Measurements from ENCODE around the gene CLTA.

The CLTA gene

GRCh38 chr9:36207546-36208012, 16.9 kb downstream of the CLTA start:
- CTCF ChIA-PET: interaction anchor here (1.0 to 2.1 kb wide), 9 partner anchors 9 to 263 kb away, joined by 4 to 7 read pairs (median 5); partner anchors contain the start of gene CLTA
- H3K27ac ChIP-seq (ENCODE audit: insufficient read depth in 1 of 2, low read depth in 1 of 2, low read length in 2 of 2, poor library complexity in 1 of 2, severe bottlenecking in 2 of 2): peak overlapping the region; percentile 40 to 79

DNA sequence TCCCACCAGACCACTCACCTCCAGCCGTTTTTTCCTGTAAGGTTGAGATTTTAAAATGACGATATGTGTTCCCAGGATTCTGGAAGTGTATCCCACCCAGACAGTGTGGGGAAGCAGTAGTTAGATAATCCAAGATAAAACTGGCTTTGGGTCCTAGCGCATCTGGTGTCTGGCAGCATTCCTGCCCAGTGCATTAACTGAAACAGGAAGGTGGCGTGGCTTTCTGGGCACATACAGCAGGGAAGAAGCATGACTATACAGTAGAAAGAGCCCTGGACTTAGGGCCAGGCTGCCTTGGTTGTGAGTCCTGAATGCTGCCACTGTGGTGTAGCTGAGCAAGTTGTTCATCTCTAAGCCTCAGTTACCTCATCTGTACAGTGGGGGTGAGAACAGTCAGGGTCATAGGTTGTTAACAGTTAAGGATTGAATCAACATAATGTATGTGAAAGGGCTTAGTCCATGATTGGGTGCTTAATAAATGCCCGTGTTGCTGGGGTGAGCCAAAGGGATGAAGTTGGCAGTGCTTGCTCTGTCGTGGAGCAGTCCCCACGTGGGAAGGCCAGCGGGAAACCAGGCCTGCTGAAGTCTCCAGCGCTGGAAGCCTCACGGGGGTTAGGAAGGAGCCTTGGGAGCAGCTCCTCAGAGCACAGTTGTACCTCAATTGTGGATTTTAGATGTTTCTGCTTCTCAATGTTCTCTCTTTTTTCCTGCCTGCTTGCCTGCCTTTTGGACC, 18.0 kb downstream of the CLTA start:
- Histone ChIP-seq H3K27ac (ENCODE audit: insufficient read depth in 1 of 2, low read depth in 1 of 2, low read length in 2 of 2, poor library complexity in 1 of 2, severe bottlenecking in 2 of 2) (peak overlapping the region in 1 of 2 experiments; percentile 79), H3K4me3 (ENCODE audit: control insufficient read depth in 1 of 7, extremely low read depth in 1 of 7, insufficient read depth in 4 of 7, low read depth in 2 of 7, low read length in 6 of 7) (peak overlapping the region in 2 of 7 experiments; percentile 43 to 53), H3K27me3 (replicated peaks in 2 of 5; ENCODE audit: control insufficient read depth in 4 of 5, insufficient read depth in 5 of 5, low read length in 4 of 5) (no peaks in the 10 kb centered on the region), H3K4me1 (ENCODE audit: control extremely low read depth in 1 of 4, control insufficient read depth in 4 of 4, insufficient read depth in 4 of 4, low read length in 3 of 4) (peaks cover 0 to 43% (median 30%) of the 10 kb centered on the region in 4 experiments), H3K36me3 (ENCODE audit: control insufficient read depth in 4 of 4, insufficient read depth in 4 of 4, low read length in 3 of 4) (peaks cover 17 to 93% (median 61%) of the 10 kb centered on the region in 4 experiments), H3K9me3 (ENCODE audit: control extremely low read depth in 1 of 5, control insufficient read depth in 4 of 5, insufficient read depth in 2 of 5, low read depth in 1 of 5, low read length in 4 of 5) (no peaks in the 10 kb centered on the region)
- POLR2A ChIA-PET: no interaction called here
- 77% methylated on average over 8 of the region's 10 CpGs for WGBS (ENCODE audit: insufficient coverage)
- CTCF ChIA-PET: interaction anchor here (1.4 to 2.1 kb wide), 2 partner anchors 10 to 106 kb away, joined by 6 read pairs; no protein-coding TSS in a partner anchor
- no peak for DNase-seq

More at GRCh38 chr9:36207546-36208012, 16.9 kb downstream of the CLTA start:
- peaks cover 19 to 90% (median 59%) of the 10 kb centered on the region in 4 experiments for H3K36me3 ChIP-seq (ENCODE audit: control insufficient read depth in 4 of 4, insufficient read depth in 4 of 4, low read length in 3 of 4)
- H3K27me3 ChIP-seq (replicated peaks in 2 of 5; ENCODE audit: control insufficient read depth in 4 of 5, insufficient read depth in 5 of 5, low read length in 4 of 5): no peaks in the 10 kb centered on the region
- peak in 2 of 3 donors; percentile 41 to 59 for DNase-seq
- H3K4me3 ChIP-seq (ENCODE audit: control insufficient read depth in 1 of 7, extremely low read depth in 1 of 7, insufficient read depth in 4 of 7, low read depth in 2 of 7, low read length in 6 of 7): peak overlapping the region in 3 of 7 experiments; percentile 30 to 58 (median 43)
- H3K9me3 ChIP-seq (ENCODE audit: control extremely low read depth in 1 of 5, control insufficient read depth in 4 of 5, insufficient read depth in 2 of 5, low read depth in 1 of 5, low read length in 4 of 5): no peaks in the 10 kb centered on the region
- WGBS (ENCODE audit: insufficient coverage): no CpG with 5 or more reads among the region's 1 CpG
- H3K4me1 ChIP-seq (ENCODE audit: control extremely low read depth in 1 of 4, control insufficient read depth in 4 of 4, insufficient read depth in 4 of 4, low read length in 3 of 4): peaks cover 0 to 43% (median 30%) of the 10 kb centered on the region in 4 experiments
- POLR2A ChIA-PET: interaction anchor here (0.6 to 1.3 kb wide), 2 partner anchors 17 to 69 kb away, joined by 3 to 6 read pairs; partner anchors contain the start of gene CLTA

DNA sequence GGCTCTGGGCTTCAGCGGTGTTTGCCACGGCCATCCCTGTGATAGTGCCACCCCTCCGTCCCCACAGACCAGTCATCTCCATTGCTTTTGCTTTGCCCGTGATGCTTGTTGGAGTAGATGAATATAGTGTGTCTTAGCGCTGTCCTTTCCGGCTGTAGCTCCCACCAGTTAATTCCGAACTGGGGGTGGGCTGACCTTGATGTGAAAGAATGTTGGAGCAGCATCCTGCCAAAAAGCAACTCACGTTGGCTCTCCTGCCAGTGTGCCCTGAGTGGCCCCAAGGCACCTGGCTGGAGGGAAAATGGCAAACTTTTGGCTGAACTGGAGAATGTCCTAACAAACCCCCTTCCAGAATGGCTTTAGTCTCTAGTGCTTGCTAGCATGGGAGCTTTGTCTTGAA, 20.0 kb downstream of the CLTA start:
- H3K27ac ChIP-seq (ENCODE audit: insufficient read depth in 1 of 2, low read depth in 1 of 2, low read length in 2 of 2, poor library complexity in 1 of 2, severe bottlenecking in 2 of 2): no peak overlapping the region
- peaks cover 12 to 91% (median 47%) of the 10 kb centered on the region in 4 experiments for H3K36me3 ChIP-seq (ENCODE audit: control insufficient read depth in 4 of 4, insufficient read depth in 4 of 4, low read length in 3 of 4)
- H3K9me3 ChIP-seq (ENCODE audit: control extremely low read depth in 1 of 5, control insufficient read depth in 4 of 5, insufficient read depth in 2 of 5, low read depth in 1 of 5, low read length in 4 of 5): no peaks in the 10 kb centered on the region
- 96% methylated on average over 4 of the region's 8 CpGs for WGBS (ENCODE audit: insufficient coverage)
- H3K27me3 ChIP-seq (replicated peaks in 2 of 5; ENCODE audit: control insufficient read depth in 4 of 5, insufficient read depth in 5 of 5, low read length in 4 of 5): no peaks in the 10 kb centered on the region
- no peak for DNase-seq
- H3K4me1 ChIP-seq (ENCODE audit: control extremely low read depth in 1 of 4, control insufficient read depth in 4 of 4, insufficient read depth in 4 of 4, low read length in 3 of 4): peaks cover 0 to 39% (median 29%) of the 10 kb centered on the region in 4 experiments
- H3K4me3 ChIP-seq (ENCODE audit: control insufficient read depth in 1 of 7, extremely low read depth in 1 of 7, insufficient read depth in 4 of 7, low read depth in 2 of 7, low read length in 6 of 7): no peak overlapping the region
- ChIA-PET POLR2A (no interaction called here), CTCF (interaction anchor here (1.7 kb wide), 1 partner anchor 38 kb away, joined by 6 read pairs; no protein-coding TSS in a partner anchor)

DNA sequence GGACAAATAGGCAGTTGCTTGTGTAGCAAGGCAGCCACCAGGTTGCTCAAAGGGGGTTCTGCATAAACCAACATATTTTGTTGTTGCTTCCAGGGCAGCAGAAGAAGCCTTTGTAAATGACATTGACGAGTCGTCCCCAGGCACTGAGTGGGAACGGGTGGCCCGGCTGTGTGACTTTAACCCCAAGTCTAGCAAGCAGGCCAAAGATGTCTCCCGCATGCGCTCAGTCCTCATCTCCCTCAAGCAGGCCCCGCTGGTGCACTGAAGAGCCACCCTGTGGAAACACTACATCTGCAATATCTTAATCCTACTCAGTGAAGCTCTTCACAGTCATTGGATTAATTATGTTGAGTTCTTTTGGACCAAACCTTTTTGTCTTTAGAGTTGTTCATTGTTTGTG, 20.8 kb downstream of the CLTA start:
- H3K9me3 ChIP-seq (ENCODE audit: control extremely low read depth in 1 of 5, control insufficient read depth in 4 of 5, insufficient read depth in 2 of 5, low read depth in 1 of 5, low read length in 4 of 5): no peaks in the 10 kb centered on the region
- H3K4me1 ChIP-seq (ENCODE audit: control extremely low read depth in 1 of 4, control insufficient read depth in 4 of 4, insufficient read depth in 4 of 4, low read length in 3 of 4): peaks cover 0 to 37% (median 33%) of the 10 kb centered on the region in 4 experiments
- CTCF ChIA-PET: interaction anchor here (1.7 kb wide), 1 partner anchor 37 kb away, joined by 6 read pairs; no protein-coding TSS in a partner anchor
- 96% methylated on average over 6 of the region's 7 CpGs for WGBS (ENCODE audit: insufficient coverage)
- H3K4me3 ChIP-seq (ENCODE audit: control insufficient read depth in 1 of 7, extremely low read depth in 1 of 7, insufficient read depth in 4 of 7, low read depth in 2 of 7, low read length in 6 of 7): no peak overlapping the region
- no peaks in the 10 kb centered on the region for H3K27me3 ChIP-seq (replicated peaks in 2 of 5; ENCODE audit: control insufficient read depth in 4 of 5, insufficient read depth in 5 of 5, low read length in 4 of 5)
- POLR2A ChIA-PET: no interaction called here
- H3K36me3 ChIP-seq (ENCODE audit: control insufficient read depth in 4 of 4, insufficient read depth in 4 of 4, low read length in 3 of 4): peaks cover 9 to 90% (median 42%) of the 10 kb centered on the region in 4 experiments
- H3K27ac ChIP-seq (ENCODE audit: insufficient read depth in 1 of 2, low read depth in 1 of 2, low read length in 2 of 2, poor library complexity in 1 of 2, severe bottlenecking in 2 of 2): no peak overlapping the region
- no peak for DNase-seq

- H3K4me1 ChIP-seq (ENCODE audit: control extremely low read depth in 1 of 4, control insufficient read depth in 4 of 4, insufficient read depth in 4 of 4, low read length in 3 of 4): peaks cover 0 to 31% (median 22%) of the 10 kb centered on the region in 4 experiments
- DNase-seq: no peak
- H3K27ac ChIP-seq (ENCODE audit: insufficient read depth in 1 of 2, low read depth in 1 of 2, low read length in 2 of 2, poor library complexity in 1 of 2, severe bottlenecking in 2 of 2): no peak overlapping the region
- ChIA-PET POLR2A (no interaction called here), CTCF (interaction anchor here (1.1 kb wide), 1 partner anchor 23 kb away, joined by 3 read pairs; the partner anchor contains the start of gene CLTA)
- H3K9me3 ChIP-seq (ENCODE audit: control extremely low read depth in 1 of 5, control insufficient read depth in 4 of 5, insufficient read depth in 2 of 5, low read depth in 1 of 5, low read length in 4 of 5): no peaks in the 10 kb centered on the region
- peaks cover 9 to 91% (median 47%) of the 10 kb centered on the region in 4 experiments for H3K36me3 ChIP-seq (ENCODE audit: control insufficient read depth in 4 of 4, insufficient read depth in 4 of 4, low read length in 3 of 4)
- WGBS (ENCODE audit: insufficient coverage): 95% methylated on average over 2 of the region's 4 CpGs
- H3K4me3 ChIP-seq (ENCODE audit: control insufficient read depth in 1 of 7, extremely low read depth in 1 of 7, insufficient read depth in 4 of 7, low read depth in 2 of 7, low read length in 6 of 7): no peak overlapping the region
- H3K27me3 ChIP-seq (replicated peaks in 2 of 5; ENCODE audit: control insufficient read depth in 4 of 5, insufficient read depth in 5 of 5, low read length in 4 of 5): no peaks in the 10 kb centered on the region
These were observed 22.7 kb downstream of the CLTA start for GRCh38 chr9:36213387-36213786.

DNA sequence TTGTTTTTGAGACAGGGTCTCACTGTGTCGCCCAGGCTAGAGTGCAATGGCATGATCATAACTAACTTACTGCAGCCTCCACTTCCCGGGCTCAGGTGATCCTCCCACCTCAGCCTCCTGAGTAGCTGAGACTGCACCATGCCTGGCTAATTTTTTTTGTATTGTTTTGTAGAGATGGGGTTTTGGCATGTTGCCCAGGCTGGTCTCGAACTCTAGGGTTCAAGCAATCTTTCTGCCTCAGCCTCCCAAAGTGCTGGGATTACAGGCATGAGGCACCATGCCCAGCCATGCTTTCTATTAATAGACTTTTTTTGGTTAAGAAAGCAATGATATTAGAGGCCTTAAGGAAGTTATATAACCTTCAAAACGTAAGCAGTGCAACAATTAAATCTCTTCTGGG, 23.3 kb downstream of the CLTA start:
- Histone ChIP-seq H3K36me3 (ENCODE audit: control insufficient read depth in 4 of 4, insufficient read depth in 4 of 4, low read length in 3 of 4) (peaks cover 12 to 91% (median 46%) of the 10 kb centered on the region in 4 experiments), H3K27ac (ENCODE audit: insufficient read depth in 1 of 2, low read depth in 1 of 2, low read length in 2 of 2, poor library complexity in 1 of 2, severe bottlenecking in 2 of 2) (no peak overlapping the region), H3K4me3 (ENCODE audit: control insufficient read depth in 1 of 7, extremely low read depth in 1 of 7, insufficient read depth in 4 of 7, low read depth in 2 of 7, low read length in 6 of 7) (no peak overlapping the region), H3K4me1 (ENCODE audit: control extremely low read depth in 1 of 4, control insufficient read depth in 4 of 4, insufficient read depth in 4 of 4, low read length in 3 of 4) (peaks cover 0 to 31% (median 19%) of the 10 kb centered on the region in 4 experiments), H3K27me3 (replicated peaks in 2 of 5; ENCODE audit: control insufficient read depth in 4 of 5, insufficient read depth in 5 of 5, low read length in 4 of 5) (no peaks in the 10 kb centered on the region), H3K9me3 (ENCODE audit: control extremely low read depth in 1 of 5, control insufficient read depth in 4 of 5, insufficient read depth in 2 of 5, low read depth in 1 of 5, low read length in 4 of 5) (no peaks in the 10 kb centered on the region)
- ChIA-PET POLR2A (no interaction called here), CTCF (no interaction called here)
- 71% methylated on average over 1 of the region's 4 CpGs for WGBS (ENCODE audit: insufficient coverage)
- no peak for DNase-seq

DNA sequence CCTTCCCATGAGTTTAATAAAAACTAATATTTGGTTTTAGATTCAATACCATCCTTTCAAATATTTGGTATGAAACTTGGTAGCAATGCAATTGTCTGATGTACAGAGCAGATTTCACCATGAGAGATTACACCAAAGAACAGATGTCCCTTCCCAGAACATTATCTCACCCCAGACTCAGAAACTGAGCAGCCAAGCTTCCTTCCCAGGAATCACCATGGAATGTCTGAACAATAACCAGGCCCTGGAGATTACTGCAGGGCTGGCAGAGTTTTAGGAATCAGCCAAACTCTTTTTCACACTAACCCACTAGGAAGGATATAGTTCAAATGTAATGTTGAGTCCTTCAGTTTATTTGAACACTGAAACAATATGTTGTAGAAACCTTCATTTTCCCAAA, 23.9 kb downstream of the CLTA start:
- H3K36me3 ChIP-seq (ENCODE audit: control insufficient read depth in 4 of 4, insufficient read depth in 4 of 4, low read length in 3 of 4): peaks cover 12 to 90% (median 50%) of the 10 kb centered on the region in 4 experiments
- no peaks in the 10 kb centered on the region for H3K9me3 ChIP-seq (ENCODE audit: control extremely low read depth in 1 of 5, control insufficient read depth in 4 of 5, insufficient read depth in 2 of 5, low read depth in 1 of 5, low read length in 4 of 5)
- no peak overlapping the region for H3K4me3 ChIP-seq (ENCODE audit: control insufficient read depth in 1 of 7, extremely low read depth in 1 of 7, insufficient read depth in 4 of 7, low read depth in 2 of 7, low read length in 6 of 7)
- ChIA-PET CTCF (interaction anchor here (0.6 to 1.3 kb wide), 3 partner anchors 14 to 24 kb away, joined by 3 to 6 read pairs (median 3); partner anchors contain the start of gene CLTA), POLR2A (no interaction called here)
- H3K4me1 ChIP-seq (ENCODE audit: control extremely low read depth in 1 of 4, control insufficient read depth in 4 of 4, insufficient read depth in 4 of 4, low read length in 3 of 4): peaks cover 0 to 27% (median 17%) of the 10 kb centered on the region in 4 experiments
- no peak overlapping the region for H3K27ac ChIP-seq (ENCODE audit: insufficient read depth in 1 of 2, low read depth in 1 of 2, low read length in 2 of 2, poor library complexity in 1 of 2, severe bottlenecking in 2 of 2)
- H3K27me3 ChIP-seq (replicated peaks in 2 of 5; ENCODE audit: control insufficient read depth in 4 of 5, insufficient read depth in 5 of 5, low read length in 4 of 5): no peaks in the 10 kb centered on the region
- DNase-seq: no peak
